Stimulated activated naive B cell treated with anti-CD40 and anti-IgM and Interleukin-4, amounts not matched to agents 10 μg/mL and 1 μg/mL and 100 μg/mL, for 72 hours (primary cell): ENCODE results near the gene PCYT1A.
"Not testable (repeated sequence)": the region's sequence is repeated elsewhere in the genome, so short reads cannot be mapped to it uniquely, and the experiment has no call there.

ENCODE experiments used
- ATAC-seq, 2 donors: fragments of 150-1000 bp; cut with Tn5 transposase; replicated peaks; 2 replicates each; pipeline ENCODE4 v1.10.0; 2021; ENCODE audit warnings: moderate library complexity in 1 of 2
- DNase-seq: peaks from one replicate; pipeline ENCODE4 v3.0.0; 2021
- H3K27ac Mint-ChIP-seq: one replicate; pipeline ENCODE4 v1.8.0; 2022; ENCODE audit warnings: mild to moderate bottlenecking, mixed read lengths
- H3K27me3 Mint-ChIP-seq, 2 donors: one replicate each; pipeline ENCODE4 v1.8.0; 2022; ENCODE audit warnings: mixed read lengths in 2 of 2
- H3K36me3 Mint-ChIP-seq, 2 donors: one replicate each; pipeline ENCODE4 v1.8.0; 2022; ENCODE audit warnings: mixed read lengths in 2 of 2, mild to moderate bottlenecking in 1 of 2
- H3K4me1 Mint-ChIP-seq, 2 donors: one replicate each; pipeline ENCODE4 v1.8.0; 2022; ENCODE audit warnings: mixed read lengths in 2 of 2, mild to moderate bottlenecking in 1 of 2
- H3K4me3 Mint-ChIP-seq, 2 donors: one replicate each; pipeline ENCODE4 v1.8.0; 2022; ENCODE audit warnings: mild to moderate bottlenecking in 2 of 2, mixed read lengths in 2 of 2, moderate library complexity in 1 of 2
- H3K9me3 Mint-ChIP-seq, 2 donors: one replicate each; pipeline ENCODE4 v1.8.0; 2022; ENCODE audit warnings: mixed read lengths in 2 of 2, mild to moderate bottlenecking in 1 of 2

PCYT1A gene

DNA sequence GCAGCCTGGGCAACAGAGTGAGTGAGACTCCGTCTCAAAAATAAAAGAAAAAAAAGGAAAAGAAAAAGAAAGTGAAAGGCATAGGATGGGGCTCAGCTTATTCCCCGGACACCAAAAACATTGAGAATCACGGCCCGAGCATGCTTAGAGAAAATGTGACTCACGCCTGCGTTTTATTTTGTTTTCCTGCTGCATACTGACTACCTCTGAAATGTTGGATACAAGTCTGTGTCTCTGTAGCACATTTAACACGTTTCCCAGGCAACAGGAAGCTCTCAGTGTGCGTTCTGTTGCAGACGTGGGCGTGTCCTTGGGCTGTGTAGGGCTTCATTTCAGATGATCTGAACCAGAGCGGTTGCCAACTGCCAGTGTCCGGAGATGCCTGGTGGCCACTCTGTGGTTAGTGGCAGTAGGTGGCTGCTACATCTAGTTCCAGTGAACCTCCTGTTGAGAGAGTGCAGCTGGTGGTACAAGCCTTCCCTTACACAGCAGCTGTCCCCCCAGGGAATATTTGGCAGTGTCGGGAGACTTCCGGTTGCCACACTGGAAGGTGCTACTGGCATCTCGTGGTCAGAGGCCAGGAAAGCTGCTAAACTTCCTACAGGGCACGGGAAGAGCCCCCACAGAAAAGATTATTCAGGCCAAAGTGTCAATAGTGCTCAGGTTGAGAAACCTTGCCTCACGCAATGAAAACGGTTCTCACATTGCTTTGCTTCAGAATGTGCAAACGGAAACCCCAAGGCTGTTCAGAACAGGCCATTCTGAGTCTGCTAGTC is 68.1 kb downstream of the PCYT1A start:
- peak; percentile 90 for ATAC-seq
- no peaks in the 10 kb centered on the region for H3K36me3 Mint-ChIP-seq
- peaks cover 11 to 22% of the 10 kb centered on the region in 2 donors for H3K4me1 Mint-ChIP-seq
- H3K27me3 Mint-ChIP-seq, result no peaks in the 10 kb centered on the region
- peak overlapping the region; percentile 79 to 87 for H3K4me3 Mint-ChIP-seq
- no peak for DNase-seq
- H3K27ac Mint-ChIP-seq, result peak overlapping the region; percentile 84
- no peaks in the 10 kb centered on the region for H3K9me3 Mint-ChIP-seq

DNA sequence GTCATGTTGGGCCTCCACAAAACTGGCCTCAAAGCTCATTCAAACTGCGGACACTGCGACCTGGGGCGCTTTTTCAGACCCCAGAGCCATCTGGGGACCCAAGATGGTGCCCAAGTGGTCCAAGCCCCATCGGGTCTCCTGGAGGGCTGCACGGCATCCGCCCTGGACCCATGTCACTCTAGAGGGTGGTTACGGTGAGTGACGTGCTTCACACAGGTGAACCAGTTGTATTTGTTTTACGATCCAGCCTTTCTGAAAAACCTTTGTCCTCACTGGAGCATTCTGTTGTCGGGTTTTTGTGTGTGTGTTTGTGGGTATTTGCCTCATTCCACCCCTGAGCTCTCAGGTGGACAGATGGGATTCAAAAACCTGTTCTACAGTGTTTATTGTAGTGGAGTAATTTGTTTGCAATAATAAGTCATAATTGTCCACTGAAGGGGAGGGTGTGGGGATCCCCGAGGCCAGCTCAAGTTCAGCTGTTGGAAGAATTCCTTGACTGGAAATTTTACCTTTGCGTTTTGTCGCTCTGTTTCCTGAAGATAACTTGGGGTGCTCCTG is 69.3 kb downstream of the PCYT1A start:
- peak overlapping the region in 1 of 2 donors; percentile 49 for H3K4me3 Mint-ChIP-seq
- H3K36me3 Mint-ChIP-seq, result no peaks in the 10 kb centered on the region
- no peak for ATAC-seq
- DNase-seq, result no peak
- no peaks in the 10 kb centered on the region for H3K9me3 Mint-ChIP-seq
- no peak overlapping the region for H3K27ac Mint-ChIP-seq
- H3K4me1 Mint-ChIP-seq, result peaks cover 11 to 22% of the 10 kb centered on the region in 2 donors
- H3K27me3 Mint-ChIP-seq, result no peaks in the 10 kb centered on the region

DNA sequence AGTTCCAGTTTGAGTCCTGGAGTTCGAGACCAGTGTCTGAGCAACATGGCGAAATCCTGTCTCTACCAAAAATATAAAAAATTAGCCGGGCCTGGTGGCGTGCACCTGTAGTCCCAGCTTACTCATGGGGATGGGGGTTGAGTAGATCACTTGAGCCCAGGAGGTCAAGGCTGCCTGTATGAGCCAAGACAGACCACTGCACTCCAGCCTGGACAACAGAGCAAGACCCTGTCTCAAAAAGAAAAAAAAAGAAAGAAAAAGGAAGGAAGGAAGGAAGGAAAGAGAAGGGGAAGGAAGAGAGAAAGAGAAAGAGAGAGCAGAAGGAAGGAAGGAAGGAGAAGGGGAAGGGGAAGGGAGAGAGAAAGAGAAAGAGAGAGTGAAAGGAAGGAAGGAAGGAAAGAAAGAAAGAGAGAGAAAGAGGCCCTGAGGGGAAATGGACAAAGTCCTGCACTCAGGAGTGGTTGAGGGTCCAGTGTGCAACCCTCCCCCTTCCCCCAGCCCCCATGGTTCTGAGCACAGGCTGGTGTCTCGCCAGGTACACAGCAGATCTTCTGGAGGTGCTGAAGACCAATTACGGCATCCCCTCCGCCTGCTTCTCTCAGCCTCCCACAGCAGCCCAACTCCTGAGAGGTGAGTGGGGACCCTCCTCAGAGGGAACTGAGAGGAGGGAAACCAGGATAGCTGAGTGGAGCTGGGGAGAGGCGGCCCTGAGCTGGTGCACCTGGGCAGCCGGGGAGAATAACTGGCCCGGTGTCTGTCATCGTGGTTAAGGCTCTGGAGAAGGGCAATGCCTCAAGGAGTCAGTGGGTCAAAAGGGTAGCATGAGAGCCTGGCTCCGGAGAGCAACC is 70.0 kb downstream of the PCYT1A start:
- Mint-ChIP-seq H3K27ac (peak overlapping the region; percentile 63), H3K36me3 (no peaks in the 10 kb centered on the region), H3K9me3 (no peaks in the 10 kb centered on the region), H3K4me1 (peaks cover 11 to 22% of the 10 kb centered on the region in 2 donors), H3K27me3 (no peaks in the 10 kb centered on the region), H3K4me3 (peak overlapping the region; percentile 20 to 49)
- no peak for DNase-seq
- ATAC-seq, result no peak

DNA sequence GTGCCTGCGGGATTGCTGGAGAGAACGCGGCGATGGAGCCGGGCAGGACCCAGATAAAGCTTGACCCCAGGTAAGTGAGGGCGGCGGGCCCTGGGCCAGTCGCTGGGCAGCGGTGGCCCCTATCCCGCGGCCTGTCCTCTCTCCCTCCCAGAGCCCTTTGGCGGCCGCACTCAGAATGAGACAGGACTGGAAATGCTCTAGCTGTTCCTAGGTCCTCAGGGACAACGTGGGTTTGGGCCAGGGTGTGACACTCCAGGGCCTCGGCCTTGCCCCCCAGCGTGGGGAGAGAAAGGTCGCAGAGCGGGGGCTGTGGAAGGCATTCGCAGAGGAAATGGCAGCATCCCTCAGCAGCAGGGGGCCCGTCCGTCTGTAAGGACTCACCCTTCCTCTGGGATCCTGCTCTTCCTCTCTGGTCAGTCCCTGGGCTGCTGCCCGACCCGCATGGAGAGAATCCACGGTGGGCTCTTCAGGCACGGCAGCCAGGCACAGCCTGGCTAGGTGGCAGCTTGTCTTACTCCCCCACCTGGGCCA is 70.8 kb downstream of the PCYT1A start:
- no peak for DNase-seq
- Mint-ChIP-seq H3K9me3 (no peaks in the 10 kb centered on the region), H3K4me1 (peaks cover 11 to 22% of the 10 kb centered on the region in 2 donors)

DNA sequence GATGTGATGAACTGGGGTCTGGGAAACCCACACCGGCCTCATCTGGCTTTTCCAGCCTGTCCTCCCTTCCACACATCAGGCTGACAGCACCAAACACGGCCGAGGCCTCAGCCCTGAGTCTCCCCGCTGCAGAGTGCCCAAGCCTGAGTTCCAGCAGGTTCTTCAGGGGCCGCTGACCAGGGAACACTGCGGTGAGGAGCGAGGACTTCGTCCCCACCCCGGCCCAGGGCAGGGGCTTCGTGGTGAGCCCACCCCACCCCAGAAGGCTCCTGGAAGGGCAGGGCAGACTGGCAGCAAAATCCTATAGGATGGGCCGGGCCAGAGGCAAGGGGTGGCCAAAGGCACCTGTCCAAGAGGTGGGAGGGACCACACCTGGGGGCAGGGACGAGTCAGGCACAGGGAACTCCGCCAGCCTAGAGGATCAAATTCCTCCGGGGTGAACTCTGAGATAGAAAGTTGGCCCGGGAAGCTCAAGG is 71.4 kb downstream of the PCYT1A start, which contains the start of gene SLC51A:
TSS of gene SLC51A (plus strand) at position 446 of the 476 bp plus-strand sequence. CDS start 179 bp downstream, outside the sequence.
- Mint-ChIP-seq H3K27ac (peak within 1 kb of the TSS; percentile 63), H3K4me3 (peak within 1 kb of the TSS; percentile 1 to 49), H3K36me3 (no peaks in the 10 kb centered on the region), H3K27me3 (no peaks in the 10 kb centered on the region), H3K4me1 (peaks cover 11 to 22% of the 10 kb centered on the region in 2 donors), H3K9me3 (no peaks in the 10 kb centered on the region)
- ATAC-seq (no peak), DNase-seq (no peak)

More for the DNA sequence above, 70.8 kb downstream of the PCYT1A start:
- Mint-ChIP-seq H3K27ac (no peak overlapping the region), H3K36me3 (no peaks in the 10 kb centered on the region), H3K4me3 (no peak overlapping the region), H3K27me3 (no peaks in the 10 kb centered on the region)
- no peak for ATAC-seq

DNA sequence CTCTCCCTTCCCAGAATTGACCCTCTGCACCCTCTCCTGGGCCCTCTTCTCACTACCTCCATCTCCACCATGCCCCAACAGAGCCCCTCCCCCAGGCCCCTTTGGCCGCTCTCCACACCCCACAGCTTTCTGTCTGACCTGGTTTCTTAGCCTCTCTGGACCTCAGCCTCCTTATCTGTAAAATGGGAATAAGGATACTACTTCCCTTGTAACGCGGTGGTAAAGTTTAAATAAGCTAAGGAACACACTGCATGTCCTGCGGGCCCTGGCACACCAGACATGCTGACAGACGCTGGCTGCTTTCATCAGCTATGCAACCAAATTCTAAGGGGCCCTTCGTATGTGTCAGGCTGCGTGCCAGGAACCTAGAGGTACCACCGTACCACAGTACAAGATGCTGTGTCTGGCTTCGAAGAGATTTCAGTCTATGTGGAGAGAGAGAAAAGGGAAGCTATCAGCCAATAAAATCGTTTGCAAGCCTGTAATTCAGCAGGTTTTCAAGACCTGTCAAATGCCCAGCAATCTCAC is 72.0 kb downstream of the PCYT1A start:
- Mint-ChIP-seq H3K36me3 (no peaks in the 10 kb centered on the region), H3K4me3 (no peak overlapping the region), H3K27ac (no peak overlapping the region), H3K27me3 (no peaks in the 10 kb centered on the region), H3K9me3 (no peaks in the 10 kb centered on the region), H3K4me1 (peaks cover 11 to 22% of the 10 kb centered on the region in 2 donors)
- no peak for DNase-seq
- no peak for ATAC-seq

DNA sequence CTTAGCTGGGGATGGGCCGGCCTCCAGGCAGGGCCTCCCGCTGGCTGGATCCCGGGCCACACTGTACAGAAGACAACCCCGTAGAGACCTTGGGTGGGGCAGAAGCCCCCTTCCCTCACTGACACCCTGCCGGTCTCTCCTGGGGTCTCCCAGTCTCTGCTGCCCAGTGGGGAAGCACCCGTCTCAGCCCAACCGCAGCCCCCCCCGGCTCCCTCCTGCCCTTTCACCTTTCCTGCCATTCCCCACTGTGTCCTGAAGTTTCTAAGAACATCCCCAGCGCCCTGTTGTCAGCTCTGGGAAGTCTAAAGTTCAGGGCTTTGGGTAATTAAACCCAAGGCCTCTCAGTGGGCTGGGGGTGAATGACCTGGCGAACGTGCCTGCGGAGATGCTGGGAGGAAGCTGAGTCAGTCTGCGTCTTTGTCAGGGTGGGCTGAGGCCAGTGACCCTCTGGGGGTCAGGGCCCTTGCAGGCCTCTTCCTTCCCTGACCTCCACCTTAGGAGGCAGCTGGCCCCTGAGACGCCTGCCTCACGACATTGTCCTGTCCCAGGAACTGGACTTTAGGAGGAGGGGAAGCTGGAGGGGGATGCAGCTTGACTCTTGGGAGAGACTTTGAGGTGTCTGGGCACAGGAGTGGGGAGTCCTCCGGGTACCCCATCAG is 72.6 kb downstream of the PCYT1A start:
- Mint-ChIP-seq H3K36me3 (no peaks in the 10 kb centered on the region), H3K4me1 (peaks cover 10 to 18% of the 10 kb centered on the region in 2 donors), H3K27ac (no peak overlapping the region), H3K9me3 (no peaks in the 10 kb centered on the region), H3K27me3 (no peaks in the 10 kb centered on the region), H3K4me3 (no peak overlapping the region)
- ATAC-seq (no peak), DNase-seq (no peak)

DNA sequence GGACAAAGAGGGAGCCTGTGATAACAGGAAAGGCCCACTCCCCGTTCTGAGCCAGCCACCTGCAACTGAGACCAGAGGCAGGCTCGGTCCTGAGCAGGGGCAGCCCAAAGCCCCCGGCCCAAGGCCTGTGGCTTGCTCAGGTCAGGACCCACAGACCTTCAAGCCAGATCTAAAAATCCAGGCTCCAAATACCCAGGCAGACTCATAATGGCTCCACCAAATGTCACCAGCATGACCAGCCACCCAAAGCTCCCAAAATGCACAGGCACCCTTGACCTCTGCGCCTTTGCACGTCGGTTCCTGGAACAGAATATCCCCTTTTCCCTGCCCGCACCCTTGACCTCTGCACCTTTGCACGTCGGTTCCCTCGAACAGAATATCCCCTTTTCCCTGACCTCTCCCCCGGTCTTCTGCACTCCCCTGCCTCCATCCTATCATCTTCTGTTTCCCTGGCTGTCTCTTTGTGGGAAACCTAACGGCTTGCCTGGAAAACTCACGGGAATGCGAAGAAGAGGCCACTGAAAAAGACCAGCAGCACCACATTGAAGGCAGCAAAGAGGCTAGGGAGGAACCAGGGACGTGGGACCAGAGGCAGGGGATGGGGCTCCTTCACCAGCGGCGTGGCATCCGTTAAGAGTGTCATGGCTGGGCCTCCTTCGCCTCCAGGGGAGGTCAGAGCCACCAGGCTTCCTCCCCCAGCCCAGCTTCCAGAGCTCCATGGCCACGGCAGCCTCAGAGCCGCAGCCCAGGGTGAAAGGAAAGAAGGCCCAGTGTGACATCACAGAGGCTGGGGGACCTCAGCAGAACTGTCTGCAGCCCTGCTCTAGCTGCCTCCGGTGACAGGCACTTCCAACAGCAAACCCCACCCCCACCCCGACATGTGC is 76.6 kb downstream of the PCYT1A start, which contains the start of gene ZDHHC19:
TSS of gene ZDHHC19 (minus strand) at position 728 of the 884 bp plus-strand sequence. CDS start at position 643, 85 bp downstream.
- Mint-ChIP-seq H3K27ac (peak within 1 kb of the TSS; percentile 65), H3K27me3 (no peaks in the 10 kb centered on the region), H3K4me1 (peaks cover 12 to 17% of the 10 kb centered on the region in 2 donors), H3K9me3 (peaks cover 0 to 2% of the 10 kb centered on the region in 2 donors), H3K36me3 (no peaks in the 10 kb centered on the region), H3K4me3 (no peak within 1 kb of the TSS)
- DNase-seq (no peak), ATAC-seq (no peak)

DNA sequence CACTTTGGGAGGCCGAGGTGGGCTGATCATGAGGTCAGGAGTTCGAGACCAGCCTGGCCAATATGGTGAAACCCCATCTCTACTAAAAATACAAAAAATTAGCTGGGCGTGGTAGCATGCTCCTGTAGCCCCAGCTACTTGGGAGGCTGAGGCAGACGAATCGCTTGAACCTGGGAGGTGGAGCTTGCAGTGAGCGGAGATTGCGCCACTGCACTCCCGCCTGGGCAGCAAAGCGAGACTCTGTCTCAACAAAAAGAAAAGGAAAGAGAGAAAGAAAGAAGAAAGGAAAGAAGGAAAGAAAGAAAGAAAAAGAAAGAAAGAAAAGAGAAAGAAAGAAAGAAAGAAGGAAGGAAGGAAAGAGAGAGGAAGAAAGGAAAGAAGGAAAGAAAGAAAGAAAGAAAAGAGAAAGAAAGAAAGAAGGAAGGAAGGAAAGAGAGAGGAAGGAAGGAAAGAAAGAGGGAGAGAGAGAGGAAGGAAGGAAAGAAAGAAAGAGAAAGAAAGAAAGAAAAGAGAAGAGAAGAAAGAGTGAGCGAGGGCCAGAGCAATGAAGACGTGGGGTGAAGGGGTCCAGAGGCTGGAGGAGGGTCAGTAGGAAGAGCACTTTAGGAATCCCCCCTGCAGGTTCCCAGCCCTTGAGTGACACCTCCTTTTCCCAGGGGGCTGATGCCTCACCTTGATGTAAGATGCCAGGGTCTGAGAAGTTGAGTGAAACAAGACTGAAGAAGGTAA is 77.4 kb downstream of the PCYT1A start:
- not testable (repeated sequence) for H3K27me3 Mint-ChIP-seq, H3K36me3 Mint-ChIP-seq, H3K9me3 Mint-ChIP-seq, ATAC-seq, DNase-seq, H3K27ac Mint-ChIP-seq, H3K4me3 Mint-ChIP-seq
- H3K4me1 Mint-ChIP-seq, result peaks cover 15 to 26% of the 10 kb centered on the region in 2 donors

DNA sequence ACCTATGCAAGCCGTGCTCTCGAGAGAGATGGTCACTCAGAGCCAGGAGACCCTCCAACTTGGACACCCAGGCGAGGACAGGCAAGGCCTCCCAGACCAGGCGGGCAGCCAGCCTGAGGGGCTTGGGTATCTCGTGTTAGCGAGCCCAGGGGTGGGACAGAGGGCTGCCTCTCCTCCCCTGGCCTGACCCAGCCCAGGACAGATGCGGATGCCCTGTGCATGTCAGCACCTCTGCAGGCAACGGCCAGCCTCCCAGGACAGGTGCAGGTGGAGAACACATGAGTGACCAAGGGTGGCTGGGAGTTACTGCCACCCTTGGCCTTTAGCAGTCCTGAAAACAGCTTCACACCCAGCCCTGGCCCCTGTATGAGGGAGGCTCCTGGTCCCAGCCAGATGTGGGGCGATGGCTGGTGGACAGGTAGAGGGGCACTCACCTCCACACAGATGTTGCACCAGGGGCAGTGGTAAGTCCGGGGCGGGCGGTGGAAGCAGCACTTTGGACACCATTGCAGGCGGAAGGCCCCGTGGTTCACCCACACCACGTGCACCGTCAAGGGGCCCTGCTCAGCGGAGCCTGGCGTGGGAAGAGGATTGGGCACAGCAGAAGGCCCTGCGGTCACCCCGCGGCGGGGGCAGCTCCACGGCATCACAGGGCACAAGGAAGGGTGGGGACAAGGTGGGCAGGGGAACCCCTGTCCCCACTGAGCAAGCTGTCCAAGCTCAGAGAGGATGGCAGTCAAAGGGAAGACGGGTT is 78.4 kb downstream of the PCYT1A start:
- Mint-ChIP-seq H3K4me1 (peaks cover 17 to 32% of the 10 kb centered on the region in 2 donors), H3K36me3 (no peaks in the 10 kb centered on the region), H3K9me3 (peaks cover 0 to 2% of the 10 kb centered on the region in 2 donors), H3K4me3 (no peak overlapping the region), H3K27ac (peak overlapping the region; percentile 37), H3K27me3 (no peaks in the 10 kb centered on the region)
- no peak for ATAC-seq
- DNase-seq, result no peak

DNA sequence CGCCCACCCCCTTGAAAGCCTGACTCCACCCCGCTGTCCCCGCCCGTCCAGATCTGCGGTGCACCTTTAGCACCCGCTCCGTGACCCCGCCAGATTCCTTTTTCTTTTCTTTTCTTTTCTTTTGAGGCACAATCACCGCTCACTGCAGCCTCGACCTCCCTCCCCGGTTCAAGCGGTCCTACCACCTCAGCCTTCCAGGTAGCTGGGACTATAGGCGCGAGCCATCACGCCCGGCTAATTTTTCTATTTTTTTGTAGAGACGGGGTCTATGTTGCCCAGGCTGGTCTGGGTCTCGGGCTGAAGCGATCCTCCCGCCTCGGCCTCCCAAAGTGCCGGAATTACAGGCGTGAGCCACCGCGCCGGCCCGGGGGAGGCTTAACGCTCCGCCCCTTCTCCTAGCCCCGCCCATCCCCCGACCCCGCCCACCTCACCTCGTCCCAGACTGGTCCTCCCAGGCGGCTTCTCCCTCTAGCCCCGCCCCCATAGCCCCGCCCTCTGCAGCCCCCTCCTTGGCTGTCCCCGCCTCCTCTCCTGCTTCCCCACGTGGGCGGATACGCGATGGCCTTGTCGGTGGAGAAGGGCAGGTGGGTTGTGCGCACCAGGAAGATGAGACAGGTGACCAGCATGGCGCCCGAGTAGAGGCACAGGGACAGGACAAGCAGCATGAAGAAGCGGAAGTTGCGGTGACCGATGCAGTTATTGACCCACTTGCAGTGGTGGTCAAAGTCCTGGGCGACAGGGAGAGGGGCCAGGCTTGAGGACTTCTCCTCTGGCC is 79.5 kb downstream of the PCYT1A start:
- peak overlapping the region; percentile 81 for H3K27ac Mint-ChIP-seq
- DNase-seq (peak; percentile 42), ATAC-seq (peak; percentile 64 to 71)
- H3K4me3 Mint-ChIP-seq, result peak overlapping the region; percentile 79 to 90
- no peaks in the 10 kb centered on the region for H3K27me3 Mint-ChIP-seq
- H3K4me1 Mint-ChIP-seq, result peaks cover 27 to 43% of the 10 kb centered on the region in 2 donors
- no peaks in the 10 kb centered on the region for H3K36me3 Mint-ChIP-seq
- peaks cover 0 to 2% of the 10 kb centered on the region in 2 donors for H3K9me3 Mint-ChIP-seq
